ENCODE measurements around the gene LRP5. TPM values are rescaled to one million over a fixed set of nuclear protein-coding genes. Genes with fewer than 3 reads are reported as not detected.

Gene LRP5
- total RNA-seq, 1 experiment from 2014 or later = 0.07 TPM

GRCh38 chr11:68373815-68374501 is 61.6 kb downstream of the LRP5 start:
- Histone ChIP-seq H3K27me3 (ENCODE audit: low read length) (no peaks in the 10 kb centered on the region), H3K27ac (ENCODE audit: low read length) (no peak overlapping the region), H2AFZ (ENCODE audit: low read length) (no peak overlapping the region), H3K9ac (ENCODE audit: low read length) (no peak overlapping the region), H3K79me2 (ENCODE audit: low read length) (no peaks in the 10 kb centered on the region), H3K36me3 (ENCODE audit: insufficient read depth, low read length) (no peaks in the 10 kb centered on the region), H3K4me2 (ENCODE audit: low read depth, low read length, poor library complexity, severe bottlenecking) (no peak overlapping the region), H3K9me3 (ENCODE audit: low read length) (no peaks in the 10 kb centered on the region), H3K4me3 (ENCODE audit: low read length) (no peak overlapping the region), H3K9me2 (replicated peaks; ENCODE audit: insufficient read depth, low read length) (no peaks in the 10 kb centered on the region), H4K20me1 (ENCODE audit: insufficient read depth, low read depth, low read length) (no peaks in the 10 kb centered on the region), H3K4me1 (ENCODE audit: low read length) (peaks cover 22% of the 10 kb centered on the region)
- DNase-seq = no peak

GRCh38 chr11:68374531-68374930 is 62.1 kb downstream of the LRP5 start:
- Histone ChIP-seq H3K27ac (ENCODE audit: low read length) (no peak overlapping the region), H3K4me3 (ENCODE audit: low read length) (no peak overlapping the region), H3K79me2 (ENCODE audit: low read length) (no peaks in the 10 kb centered on the region), H3K36me3 (ENCODE audit: insufficient read depth, low read length) (no peaks in the 10 kb centered on the region), H2AFZ (ENCODE audit: low read length) (no peak overlapping the region), H3K9me2 (replicated peaks; ENCODE audit: insufficient read depth, low read length) (no peaks in the 10 kb centered on the region), H3K27me3 (ENCODE audit: low read length) (no peaks in the 10 kb centered on the region), H4K20me1 (ENCODE audit: insufficient read depth, low read depth, low read length) (no peaks in the 10 kb centered on the region), H3K9ac (ENCODE audit: low read length) (no peak overlapping the region), H3K4me2 (ENCODE audit: low read depth, low read length, poor library complexity, severe bottlenecking) (no peak overlapping the region), H3K4me1 (ENCODE audit: low read length) (peaks cover 22% of the 10 kb centered on the region), H3K9me3 (ENCODE audit: low read length) (no peaks in the 10 kb centered on the region)
- DNase-seq = no peak

GRCh38 chr11:68375337-68375736 is 62.9 kb downstream of the LRP5 start:
- DNase-seq = no peak
- H3K9me2 ChIP-seq (replicated peaks; ENCODE audit: insufficient read depth, low read length) = no peaks in the 10 kb centered on the region
- no peaks in the 10 kb centered on the region for H3K9me3 ChIP-seq (ENCODE audit: low read length)
- no peak overlapping the region for H3K4me2 ChIP-seq (ENCODE audit: low read depth, low read length, poor library complexity, severe bottlenecking)
- H3K4me1 ChIP-seq (ENCODE audit: low read length) = peaks cover 18% of the 10 kb centered on the region
- H3K4me3 ChIP-seq (ENCODE audit: low read length) = no peak overlapping the region
- no peaks in the 10 kb centered on the region for H3K36me3 ChIP-seq (ENCODE audit: insufficient read depth, low read length)
- no peaks in the 10 kb centered on the region for H3K79me2 ChIP-seq (ENCODE audit: low read length)
- H3K27ac ChIP-seq (ENCODE audit: low read length) = no peak overlapping the region
- no peak overlapping the region for H3K9ac ChIP-seq (ENCODE audit: low read length)
- H4K20me1 ChIP-seq (ENCODE audit: insufficient read depth, low read depth, low read length) = no peaks in the 10 kb centered on the region
- no peaks in the 10 kb centered on the region for H3K27me3 ChIP-seq (ENCODE audit: low read length)
- no peak overlapping the region for H2AFZ ChIP-seq (ENCODE audit: low read length)

- Histone ChIP-seq H3K4me3 (ENCODE audit: low read length) (no peak overlapping the region), H3K27ac (ENCODE audit: low read length) (no peak overlapping the region), H2AFZ (ENCODE audit: low read length) (no peak overlapping the region), H3K9me2 (replicated peaks; ENCODE audit: insufficient read depth, low read length) (no peaks in the 10 kb centered on the region), H4K20me1 (ENCODE audit: insufficient read depth, low read depth, low read length) (no peaks in the 10 kb centered on the region), H3K79me2 (ENCODE audit: low read length) (no peaks in the 10 kb centered on the region), H3K9ac (ENCODE audit: low read length) (no peak overlapping the region), H3K9me3 (ENCODE audit: low read length) (no peaks in the 10 kb centered on the region), H3K27me3 (ENCODE audit: low read length) (no peaks in the 10 kb centered on the region), H3K4me2 (ENCODE audit: low read depth, low read length, poor library complexity, severe bottlenecking) (no peak overlapping the region), H3K4me1 (ENCODE audit: low read length) (peaks cover 18% of the 10 kb centered on the region), H3K36me3 (ENCODE audit: insufficient read depth, low read length) (no peaks in the 10 kb centered on the region)
- DNase-seq = no peak
Observed at GRCh38 chr11:68375766-68376165, 63.4 kb downstream of the LRP5 start.

DNA sequence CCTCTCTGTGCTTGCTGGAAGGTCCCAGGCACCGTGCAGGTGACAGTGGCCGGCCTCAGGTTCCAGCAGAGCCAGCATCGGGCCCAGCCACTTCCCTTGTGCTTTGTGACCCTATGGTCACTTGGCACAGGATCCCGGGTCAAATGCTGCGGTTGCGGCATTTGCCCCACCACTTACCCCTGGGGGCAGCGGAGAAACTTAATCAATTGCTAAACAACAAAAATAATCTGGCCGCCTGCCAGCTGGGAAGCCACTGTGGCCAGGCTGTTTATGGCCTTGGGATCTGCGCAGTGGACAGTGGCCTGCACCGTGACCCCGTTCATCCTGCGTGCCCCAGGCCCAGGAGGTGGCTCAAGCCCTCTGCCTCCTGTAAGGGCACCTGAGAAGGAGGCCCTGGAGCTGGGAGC is 65.0 kb downstream of the LRP5 start:
- H3K4me1 ChIP-seq (ENCODE audit: low read length) = peaks cover 6% of the 10 kb centered on the region

DNA sequence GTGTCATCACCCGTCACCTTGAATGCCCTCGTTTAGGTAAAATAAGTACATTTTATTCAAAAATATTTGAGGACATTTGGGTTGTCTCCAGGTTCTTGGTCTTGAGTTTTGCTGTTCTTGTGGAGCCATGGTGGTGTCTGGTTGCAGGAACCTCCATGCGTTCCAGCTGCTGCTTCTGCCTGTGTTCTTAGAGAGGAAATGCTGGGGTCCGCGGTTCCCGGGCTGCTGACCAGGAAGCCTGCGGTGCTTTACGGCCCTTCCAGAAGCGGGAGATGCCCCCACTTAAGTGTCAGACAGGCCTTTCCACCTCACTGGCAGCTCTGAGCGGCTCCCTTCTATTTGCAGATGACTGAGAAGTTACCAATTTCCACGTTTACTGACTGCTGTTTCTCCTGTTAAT is 66.8 kb downstream of the LRP5 start:
- no peaks in the 10 kb centered on the region for H3K36me3 ChIP-seq (ENCODE audit: insufficient read depth, low read length)
- H3K9me2 ChIP-seq (replicated peaks; ENCODE audit: insufficient read depth, low read length) = no peaks in the 10 kb centered on the region
- no peak for DNase-seq
- H3K4me1 ChIP-seq (ENCODE audit: low read length) = peaks cover 6% of the 10 kb centered on the region
- no peak overlapping the region for H3K27ac ChIP-seq (ENCODE audit: low read length)
- no peaks in the 10 kb centered on the region for H3K79me2 ChIP-seq (ENCODE audit: low read length)
- H4K20me1 ChIP-seq (ENCODE audit: insufficient read depth, low read depth, low read length) = no peaks in the 10 kb centered on the region
- no peak overlapping the region for H3K4me3 ChIP-seq (ENCODE audit: low read length)
- no peaks in the 10 kb centered on the region for H3K27me3 ChIP-seq (ENCODE audit: low read length)
- H3K9me3 ChIP-seq (ENCODE audit: low read length) = no peaks in the 10 kb centered on the region
- H2AFZ ChIP-seq (ENCODE audit: low read length) = no peak overlapping the region
- no peak overlapping the region for H3K4me2 ChIP-seq (ENCODE audit: low read depth, low read length, poor library complexity, severe bottlenecking)
- H3K9ac ChIP-seq (ENCODE audit: low read length) = no peak overlapping the region

More for the DNA sequence above, 65.0 kb downstream of the LRP5 start:
- H3K9ac ChIP-seq (ENCODE audit: low read length) = no peak overlapping the region
- no peaks in the 10 kb centered on the region for H3K27me3 ChIP-seq (ENCODE audit: low read length)
- H4K20me1 ChIP-seq (ENCODE audit: insufficient read depth, low read depth, low read length) = no peaks in the 10 kb centered on the region
- no peak for DNase-seq
- H3K36me3 ChIP-seq (ENCODE audit: insufficient read depth, low read length) = no peaks in the 10 kb centered on the region
- H3K9me3 ChIP-seq (ENCODE audit: low read length) = no peaks in the 10 kb centered on the region
- no peak overlapping the region for H2AFZ ChIP-seq (ENCODE audit: low read length)
- H3K27ac ChIP-seq (ENCODE audit: low read length) = no peak overlapping the region
- H3K79me2 ChIP-seq (ENCODE audit: low read length) = no peaks in the 10 kb centered on the region
- H3K4me2 ChIP-seq (ENCODE audit: low read depth, low read length, poor library complexity, severe bottlenecking) = no peak overlapping the region
- H3K9me2 ChIP-seq (replicated peaks; ENCODE audit: insufficient read depth, low read length) = no peaks in the 10 kb centered on the region
- H3K4me3 ChIP-seq (ENCODE audit: low read length) = no peak overlapping the region

- H3K9me3 ChIP-seq (ENCODE audit: low read length) = no peaks in the 10 kb centered on the region
- no peaks in the 10 kb centered on the region for H3K79me2 ChIP-seq (ENCODE audit: low read length)
- H3K4me2 ChIP-seq (ENCODE audit: low read depth, low read length, poor library complexity, severe bottlenecking) = no peak overlapping the region
- no peak overlapping the region for H3K9ac ChIP-seq (ENCODE audit: low read length)
- H3K9me2 ChIP-seq (replicated peaks; ENCODE audit: insufficient read depth, low read length) = no peaks in the 10 kb centered on the region
- H3K27me3 ChIP-seq (ENCODE audit: low read length) = no peaks in the 10 kb centered on the region
- no peak overlapping the region for H3K4me3 ChIP-seq (ENCODE audit: low read length)
- no peak overlapping the region for H3K27ac ChIP-seq (ENCODE audit: low read length)
- peaks cover 6% of the 10 kb centered on the region for H3K4me1 ChIP-seq (ENCODE audit: low read length)
- H4K20me1 ChIP-seq (ENCODE audit: insufficient read depth, low read depth, low read length) = no peaks in the 10 kb centered on the region
- no peak overlapping the region for H2AFZ ChIP-seq (ENCODE audit: low read length)
- no peaks in the 10 kb centered on the region for H3K36me3 ChIP-seq (ENCODE audit: insufficient read depth, low read length)
- no peak for DNase-seq
Observed at GRCh38 chr11:68380786-68381622, 68.6 kb downstream of the LRP5 start.

GRCh38 chr11:68381716-68382115 is 69.3 kb downstream of the LRP5 start:
- no peak overlapping the region for H3K4me3 ChIP-seq (ENCODE audit: low read length)
- peaks cover 6% of the 10 kb centered on the region for H3K4me1 ChIP-seq (ENCODE audit: low read length)
- H3K9ac ChIP-seq (ENCODE audit: low read length) = no peak overlapping the region
- no peaks in the 10 kb centered on the region for H3K9me3 ChIP-seq (ENCODE audit: low read length)
- no peaks in the 10 kb centered on the region for H3K36me3 ChIP-seq (ENCODE audit: insufficient read depth, low read length)
- no peaks in the 10 kb centered on the region for H3K9me2 ChIP-seq (replicated peaks; ENCODE audit: insufficient read depth, low read length)
- H3K27me3 ChIP-seq (ENCODE audit: low read length) = no peaks in the 10 kb centered on the region
- H4K20me1 ChIP-seq (ENCODE audit: insufficient read depth, low read depth, low read length) = no peaks in the 10 kb centered on the region
- no peak overlapping the region for H2AFZ ChIP-seq (ENCODE audit: low read length)
- H3K4me2 ChIP-seq (ENCODE audit: low read depth, low read length, poor library complexity, severe bottlenecking) = no peak overlapping the region
- H3K79me2 ChIP-seq (ENCODE audit: low read length) = no peaks in the 10 kb centered on the region
- no peak overlapping the region for H3K27ac ChIP-seq (ENCODE audit: low read length)
- DNase-seq = no peak

Measured in Karpas-422 (cell line).